Anterior cingulate cortex (tissue), 58 donors: ENCODE measurements around the gene ANO10.
"Not testable (repeated sequence)": the region's sequence is repeated elsewhere in the genome, so short reads cannot be mapped to it uniquely, and the experiment has no call there.

ENCODE experiments used
- DNase-seq, 58 donors: peaks; one replicate each; lab custom pipeline; 2025; lab: John Stamatoyannopoulos, UW

ANO10 gene

GRCh38 chr3:43489930-43490329, 131.9 kb downstream of the ANO10 start:
- no peak for DNase-seq

GRCh38 chr3:43485931-43486330, 135.9 kb downstream of the ANO10 start:
- DNase-seq: no peak

- no peak for DNase-seq
These were observed 136.8 kb downstream of the ANO10 start for GRCh38 chr3:43484926-43485488.

GRCh38 chr3:43481375-43481774, 140.4 kb downstream of the ANO10 start:
- DNase-seq: no peak

- DNase-seq: not testable (repeated sequence)
These were observed 143.0 kb downstream of the ANO10 start for GRCh38 chr3:43478839-43479238.

GRCh38 chr3:43478118-43478785, 143.6 kb downstream of the ANO10 start:
- no peak for DNase-seq

- no peak for DNase-seq
These were observed 144.2 kb downstream of the ANO10 start for GRCh38 chr3:43477600-43477999.

- DNase-seq: no peak
These were observed 148.1 kb downstream of the ANO10 start for GRCh38 chr3:43473737-43474136.

- no peak for DNase-seq
These were observed 148.6 kb downstream of the ANO10 start for GRCh38 chr3:43473244-43473643.

- DNase-seq: no peak
These were observed 153.7 kb downstream of the ANO10 start for GRCh38 chr3:43468133-43468532.

GRCh38 chr3:43465109-43465508, 156.7 kb downstream of the ANO10 start:
- no peak for DNase-seq

- not testable (repeated sequence) for DNase-seq
These were observed 159.2 kb downstream of the ANO10 start for GRCh38 chr3:43462566-43462965.

- no peak for DNase-seq
These were observed 160.5 kb downstream of the ANO10 start for GRCh38 chr3:43461345-43461744.

- DNase-seq: not testable (repeated sequence)
These were observed 164.8 kb downstream of the ANO10 start for GRCh38 chr3:43457038-43457437.

- DNase-seq: no peak
These were observed 166.6 kb downstream of the ANO10 start for GRCh38 chr3:43455233-43455632.

GRCh38 chr3:43453981-43454380, 167.8 kb downstream of the ANO10 start:
- DNase-seq: no peak

GRCh38 chr3:43451670-43452254, 170.0 kb downstream of the ANO10 start:
- DNase-seq: no peak

GRCh38 chr3:43448098-43448497, 173.7 kb downstream of the ANO10 start:
- no peak for DNase-seq

GRCh38 chr3:43445820-43446219, 176.0 kb downstream of the ANO10 start:
- DNase-seq: no peak

GRCh38 chr3:43442872-43443395, 178.9 kb downstream of the ANO10 start:
- no peak for DNase-seq

GRCh38 chr3:43436507-43437140, 185.2 kb downstream of the ANO10 start:
- DNase-seq: no peak
